HEK293T (cell line): ENCODE results near the gene KPNA1.

Experiments
- ARNT ChIP-seq: fragments of 450-650 bp; IDR thresholded peaks from 2 replicates; pipeline ENCODE4 v1.6.1; 2017; ENCODE audit warnings: mild to moderate bottlenecking
- FOXA1 ChIP-seq: fragments of 450-650 bp; IDR thresholded peaks from 2 replicates; pipeline ENCODE4 v1.6.1; 2016; ENCODE audit warnings: mild to moderate bottlenecking
- FOXK2 ChIP-seq: fragments of 450-650 bp; IDR thresholded peaks from 2 replicates; pipeline ENCODE4 v1.6.1; 2016; ENCODE audit warnings: mild to moderate bottlenecking
- FOXM1 ChIP-seq: fragments of 450-650 bp; IDR thresholded peaks from 2 replicates; pipeline ENCODE4 v1.6.1; 2017; ENCODE audit warnings: mild to moderate bottlenecking, borderline replicate concordance
- HDGF ChIP-seq: fragments of 450-650 bp; IDR thresholded peaks from 2 replicates; pipeline ENCODE4 v1.6.1; 2017; ENCODE audit warnings: antibody characterized with exemption, borderline replicate concordance
- NFRKB ChIP-seq: fragments of 450-650 bp; IDR thresholded peaks from 2 replicates; pipeline ENCODE4 v1.6.1; 2016; ENCODE audit warnings: mild to moderate bottlenecking, moderate library complexity
- SP1 ChIP-seq: fragments of 450-650 bp; IDR thresholded peaks from 2 replicates; pipeline ENCODE4 v1.6.1; 2017
- TARDBP ChIP-seq: fragments of 450-650 bp; IDR thresholded peaks from 2 replicates; pipeline ENCODE4 v1.6.1; 2016
- ZNF384 ChIP-seq: fragments of 450-650 bp; IDR thresholded peaks from 2 replicates; pipeline ENCODE4 v1.6.1; 2016

DNA sequence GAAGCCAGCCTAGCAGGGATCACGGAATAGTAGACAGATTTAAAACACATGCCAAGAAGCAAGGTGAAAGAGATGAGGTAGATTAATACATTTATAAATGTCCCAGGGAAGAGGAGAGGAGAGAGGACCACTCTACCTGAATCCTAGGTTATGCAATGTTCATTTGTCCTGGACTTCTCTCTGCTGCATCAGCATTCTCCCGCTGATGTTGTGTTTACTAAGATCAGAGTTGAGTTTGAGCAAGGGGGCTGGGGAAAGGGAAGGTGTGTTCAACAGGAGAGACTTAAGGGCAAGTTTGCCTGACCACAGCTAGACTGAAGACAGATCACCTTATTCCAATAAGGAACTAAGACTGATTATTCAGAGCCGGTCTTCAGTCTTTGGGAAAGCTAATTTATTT is 1.1 kb upstream of the KPNA1 start:
- no peak for TF ChIP-seq SP1
- TF ChIP-seq NFRKB, result no peak
- TF ChIP-seq HDGF, result no peak
- no peak for TF ChIP-seq TARDBP
- no peak for TF ChIP-seq FOXK2
- no peak for TF ChIP-seq FOXM1
- TF ChIP-seq FOXA1, result no peak
- TF ChIP-seq ZNF384, result no peak
- TF ChIP-seq ARNT, result no peak
